Stimulated activated naive B cell treated with anti-CD40 and anti-IgM and Interleukin-4, amounts not matched to agents 10 μg/mL and 1 μg/mL and 100 μg/mL, for 72 hours (primary cell): ENCODE measurements around the gene CAMTA1.

Source experiments
- ATAC-seq, 2 donors: fragments of 150-1000 bp; cut with Tn5 transposase; replicated peaks; 2 replicates each; pipeline ENCODE4 v1.10.0; 2021; ENCODE audit warnings: moderate library complexity in 1 of 2
- DNase-seq: peaks from one replicate; pipeline ENCODE4 v3.0.0; 2021
- H3K27ac Mint-ChIP-seq: one replicate; pipeline ENCODE4 v1.8.0; 2022; ENCODE audit warnings: mild to moderate bottlenecking, mixed read lengths
- H3K27me3 Mint-ChIP-seq, 2 donors: one replicate each; pipeline ENCODE4 v1.8.0; 2022; ENCODE audit warnings: mixed read lengths in 2 of 2
- H3K36me3 Mint-ChIP-seq, 2 donors: one replicate each; pipeline ENCODE4 v1.8.0; 2022; ENCODE audit warnings: mixed read lengths in 2 of 2, mild to moderate bottlenecking in 1 of 2
- H3K4me1 Mint-ChIP-seq, 2 donors: one replicate each; pipeline ENCODE4 v1.8.0; 2022; ENCODE audit warnings: mixed read lengths in 2 of 2, mild to moderate bottlenecking in 1 of 2
- H3K4me3 Mint-ChIP-seq, 2 donors: one replicate each; pipeline ENCODE4 v1.8.0; 2022; ENCODE audit warnings: mild to moderate bottlenecking in 2 of 2, mixed read lengths in 2 of 2, moderate library complexity in 1 of 2
- H3K9me3 Mint-ChIP-seq, 2 donors: one replicate each; pipeline ENCODE4 v1.8.0; 2022; ENCODE audit warnings: mixed read lengths in 2 of 2, mild to moderate bottlenecking in 1 of 2

The CAMTA1 gene

GRCh38 chr1:7495962-7496361 is 710.7 kb downstream of the CAMTA1 start:
- Mint-ChIP-seq H3K36me3 (no peaks in the 10 kb centered on the region), H3K4me3 (no peak overlapping the region), H3K4me1 (no peaks in the 10 kb centered on the region), H3K9me3 (peaks cover 9 to 13% of the 10 kb centered on the region in 2 donors), H3K27me3 (peaks cover 6 to 8% of the 10 kb centered on the region in 2 donors), H3K27ac (no peak overlapping the region)
- ATAC-seq (no peak), DNase-seq (no peak)

GRCh38 chr1:7497107-7497637 is 711.9 kb downstream of the CAMTA1 start:
- ATAC-seq = no peak
- DNase-seq = no peak
- Mint-ChIP-seq H3K27ac (no peak overlapping the region), H3K4me3 (no peak overlapping the region), H3K27me3 (peaks cover 6 to 8% of the 10 kb centered on the region in 2 donors), H3K4me1 (no peaks in the 10 kb centered on the region), H3K36me3 (no peaks in the 10 kb centered on the region), H3K9me3 (peaks cover 9 to 12% of the 10 kb centered on the region in 2 donors)

GRCh38 chr1:7500381-7501083 is 715.3 kb downstream of the CAMTA1 start:
- no peaks in the 10 kb centered on the region for H3K36me3 Mint-ChIP-seq
- no peak overlapping the region for H3K27ac Mint-ChIP-seq

GRCh38 chr1:7501084-7501491 is 715.8 kb downstream of the CAMTA1 start:
- Mint-ChIP-seq H3K4me3 (no peak overlapping the region), H3K9me3 (no peaks in the 10 kb centered on the region), H3K27me3 (no peaks in the 10 kb centered on the region), H3K36me3 (no peaks in the 10 kb centered on the region), H3K4me1 (no peaks in the 10 kb centered on the region), H3K27ac (no peak overlapping the region)
- ATAC-seq = no peak
- DNase-seq = no peak

More at GRCh38 chr1:7500381-7501083, 715.3 kb downstream of the CAMTA1 start:
- no peaks in the 10 kb centered on the region for H3K4me1 Mint-ChIP-seq
- H3K4me3 Mint-ChIP-seq = no peak overlapping the region
- no peak for DNase-seq
- no peak for ATAC-seq
- H3K27me3 Mint-ChIP-seq = no peaks in the 10 kb centered on the region
- H3K9me3 Mint-ChIP-seq = no peaks in the 10 kb centered on the region

GRCh38 chr1:7501723-7502603 is 716.7 kb downstream of the CAMTA1 start:
- Mint-ChIP-seq H3K4me3 (no peak overlapping the region), H3K27ac (no peak overlapping the region), H3K36me3 (no peaks in the 10 kb centered on the region), H3K4me1 (no peaks in the 10 kb centered on the region), H3K9me3 (no peaks in the 10 kb centered on the region), H3K27me3 (no peaks in the 10 kb centered on the region)
- ATAC-seq = no peak
- no peak for DNase-seq

GRCh38 chr1:7503691-7504437 is 718.6 kb downstream of the CAMTA1 start:
- Mint-ChIP-seq H3K9me3 (no peaks in the 10 kb centered on the region), H3K4me3 (no peak overlapping the region), H3K4me1 (no peaks in the 10 kb centered on the region), H3K27ac (no peak overlapping the region), H3K27me3 (no peaks in the 10 kb centered on the region), H3K36me3 (no peaks in the 10 kb centered on the region)
- DNase-seq = no peak
- ATAC-seq = no peak

- no peak for ATAC-seq
- Mint-ChIP-seq H3K27me3 (no peaks in the 10 kb centered on the region), H3K9me3 (no peaks in the 10 kb centered on the region)
Measured at GRCh38 chr1:7504438-7504720, 719.1 kb downstream of the CAMTA1 start.

GRCh38 chr1:7505094-7505770 is 720.0 kb downstream of the CAMTA1 start:
- no peak overlapping the region for H3K4me3 Mint-ChIP-seq
- no peak overlapping the region for H3K27ac Mint-ChIP-seq
- DNase-seq = no peak
- H3K9me3 Mint-ChIP-seq = no peaks in the 10 kb centered on the region
- no peaks in the 10 kb centered on the region for H3K27me3 Mint-ChIP-seq
- H3K36me3 Mint-ChIP-seq = no peaks in the 10 kb centered on the region
- no peak for ATAC-seq
- H3K4me1 Mint-ChIP-seq = no peaks in the 10 kb centered on the region

More at GRCh38 chr1:7504438-7504720, 719.1 kb downstream of the CAMTA1 start:
- no peak overlapping the region for H3K4me3 Mint-ChIP-seq
- no peak overlapping the region for H3K27ac Mint-ChIP-seq
- no peak for DNase-seq
- H3K4me1 Mint-ChIP-seq = no peaks in the 10 kb centered on the region
- H3K36me3 Mint-ChIP-seq = no peaks in the 10 kb centered on the region

GRCh38 chr1:7505771-7506453 is 720.7 kb downstream of the CAMTA1 start:
- ATAC-seq (no peak), DNase-seq (no peak)
- Mint-ChIP-seq H3K9me3 (no peaks in the 10 kb centered on the region), H3K27me3 (no peaks in the 10 kb centered on the region), H3K4me1 (no peaks in the 10 kb centered on the region), H3K4me3 (no peak overlapping the region), H3K36me3 (no peaks in the 10 kb centered on the region), H3K27ac (no peak overlapping the region)

GRCh38 chr1:7506454-7507284 is 721.4 kb downstream of the CAMTA1 start:
- H3K36me3 Mint-ChIP-seq = no peaks in the 10 kb centered on the region
- H3K4me1 Mint-ChIP-seq = no peaks in the 10 kb centered on the region
- no peak overlapping the region for H3K27ac Mint-ChIP-seq
- no peaks in the 10 kb centered on the region for H3K9me3 Mint-ChIP-seq
- DNase-seq (no peak), ATAC-seq (no peak)
- no peaks in the 10 kb centered on the region for H3K27me3 Mint-ChIP-seq
- H3K4me3 Mint-ChIP-seq = no peak overlapping the region

- DNase-seq = no peak
- no peaks in the 10 kb centered on the region for H3K9me3 Mint-ChIP-seq
- peaks cover 0 to 1% of the 10 kb centered on the region in 2 donors for H3K27me3 Mint-ChIP-seq
- ATAC-seq = no peak
- H3K36me3 Mint-ChIP-seq = no peaks in the 10 kb centered on the region
- no peak overlapping the region for H3K4me3 Mint-ChIP-seq
- no peaks in the 10 kb centered on the region for H3K4me1 Mint-ChIP-seq
- no peak overlapping the region for H3K27ac Mint-ChIP-seq
Measured at GRCh38 chr1:7507285-7508019, 722.2 kb downstream of the CAMTA1 start.

- no peaks in the 10 kb centered on the region for H3K9me3 Mint-ChIP-seq
- ATAC-seq (no peak), DNase-seq (no peak)
- no peaks in the 10 kb centered on the region for H3K4me1 Mint-ChIP-seq
- no peak overlapping the region for H3K27ac Mint-ChIP-seq
- H3K36me3 Mint-ChIP-seq = no peaks in the 10 kb centered on the region
- H3K4me3 Mint-ChIP-seq = no peak overlapping the region
- H3K27me3 Mint-ChIP-seq = peaks cover 6 to 9% of the 10 kb centered on the region in 2 donors
Measured at GRCh38 chr1:7508052-7508933, 723.0 kb downstream of the CAMTA1 start.
